GM12878 (cell line): ENCODE measurements around the gene ALOXE3. TPM values are rescaled to one million over a fixed set of nuclear protein-coding genes. Genes with fewer than 3 reads are reported as not detected.

Source experiments
- microRNA-seq: library from miRNA; unstranded; fragments of <30 nt; microRNA quantifications from one replicate; pipeline ENCODE4, GENCODE V29; 2018
- polyA plus RNA-seq, 11 experiments: library from polyadenylated mRNA; depleted of rRNA in 4 of 11; unstranded in 6 of 11; stranded (reverse) in 5 of 11; fragments of >200 nt; fragmentation: Nextera tagmentation in 4 of 11; fragmentation: Illumina TruSeq in 1 of 11; extraction: Ambion mirVana in 4 of 11; extraction: Trizol in 1 of 11; gene quantifications; 1 replicate in 1 of 11; 2 replicates in 10 of 11; pipeline versions ENCODE4 v1.2.1 to v1.2.3, GENCODE V29; 2011 to 2016; ENCODE audit warnings: inconsistent platforms in 2 of 11, missing spikeins in 2 of 11, low read depth in 1 of 11
- small RNA-seq: library from RNA; depleted of rRNA; stranded (forward); fragments of <200 nt; gene quantifications from one replicate; pipeline ENCODE3, GENCODE V24; 2014
- total RNA-seq, 4 experiments: library from RNA; depleted of rRNA in 3 of 4; stranded (reverse); fragments of >200 nt in 3 of 4; fragmentation: Illumina TruSeq in 1 of 4; extraction: Trizol in 1 of 4; gene quantifications; 2 replicates each; pipeline versions ENCODE4 v1.2.1 to v1.2.3, GENCODE V29; 2013 to 2021

ALOXE3 gene
- total and polyA plus RNA-seq, 10 of the 15 experiments (the other 5 are each of a cell fraction or from before 2014, with no cell fraction given) = 0.04 TPM; not detected in 9

Small RNA genes within 50 kb of the gene (microRNA-seq; reads per million reads assigned to microRNA genes)
- gene MIR4314 (not detected), gene MIR6883 (not detected)

Small RNA genes within 50 kb of the gene (small RNA-seq; reads per million reads assigned to genes)
- gene MIR4314 = not detected

Other genes with a start within 250 kb of the ALOXE3 start
Only the 7 nearest of the 20 such genes appear.
- gene ALOX15B, start 79.5 kb downstream of the ALOXE3 start, total RNA-seq (2014; rRNA removed) = not detected in 2 replicates
- gene ALOX15B, start 79.5 kb downstream of the ALOXE3 start, total RNA-seq (2014; rRNA removed; fragmentation: Illumina TruSeq; extraction: Trizol) = not detected in 2 replicates
- gene ALOX15B, start 79.5 kb downstream of the ALOXE3 start, total RNA-seq (2021) = not detected in 2 replicates
- not detected in 2 replicates for gene ALOX15B, start 79.5 kb downstream of the ALOXE3 start, polyA plus RNA-seq (2011; rRNA removed)
- 0.01 TPM in 1 of 2 replicates, not detected in the other for gene ALOX15B, start 79.5 kb downstream of the ALOXE3 start, polyA plus RNA-seq (2014; fragmentation: Illumina TruSeq; extraction: Trizol)
- not detected for gene ALOX15B, start 79.5 kb downstream of the ALOXE3 start, polyA plus RNA-seq (2014; fragmentation: Nextera tagmentation; extraction: Ambion mirVana)
- gene ALOX15B, start 79.5 kb downstream of the ALOXE3 start, polyA plus RNA-seq (2014; rRNA removed) = not detected in 2 replicates
- not detected for gene ALOX15B, start 79.5 kb downstream of the ALOXE3 start, polyA plus RNA-seq (2016; fragmentation: Nextera tagmentation; extraction: Ambion mirVana)
- gene ALOX12B, start 30.8 kb downstream of the ALOXE3 start, total RNA-seq (2014; rRNA removed) = 0.17 TPM in 1 of 2 replicates, not detected in the other
- not detected in 2 replicates for gene ALOX12B, start 30.8 kb downstream of the ALOXE3 start, total RNA-seq (2014; rRNA removed; fragmentation: Illumina TruSeq; extraction: Trizol)
- 0.32 TPM in 1 of 2 replicates, not detected in the other for gene ALOX12B, start 30.8 kb downstream of the ALOXE3 start, total RNA-seq (2021)
- not detected in 2 replicates for gene ALOX12B, start 30.8 kb downstream of the ALOXE3 start, polyA plus RNA-seq (2011; rRNA removed)
- not detected in 2 replicates for gene ALOX12B, start 30.8 kb downstream of the ALOXE3 start, polyA plus RNA-seq (2014; fragmentation: Illumina TruSeq; extraction: Trizol)
- gene ALOX12B, start 30.8 kb downstream of the ALOXE3 start, polyA plus RNA-seq (2014; fragmentation: Nextera tagmentation; extraction: Ambion mirVana) = not detected
- gene ALOX12B, start 30.8 kb downstream of the ALOXE3 start, polyA plus RNA-seq (2014; rRNA removed) = 0.54 TPM in 1 of 2 replicates, not detected in the other
- gene ALOX12B, start 30.8 kb downstream of the ALOXE3 start, polyA plus RNA-seq (2016; fragmentation: Nextera tagmentation; extraction: Ambion mirVana) = not detected
- gene HES7, start 5.6 kb upstream of the ALOXE3 start, total RNA-seq (2014; rRNA removed) = 0.22 and 1.1 TPM in 2 replicates
- 0.09 TPM in 1 of 2 replicates, not detected in the other for gene HES7, start 5.6 kb upstream of the ALOXE3 start, total RNA-seq (2014; rRNA removed; fragmentation: Illumina TruSeq; extraction: Trizol)
- 1.3 and 1.9 TPM in 2 replicates for gene HES7, start 5.6 kb upstream of the ALOXE3 start, total RNA-seq (2021)
- gene HES7, start 5.6 kb upstream of the ALOXE3 start, polyA plus RNA-seq (2011; rRNA removed) = 0.27 and 0.38 TPM in 2 replicates
- gene HES7, start 5.6 kb upstream of the ALOXE3 start, polyA plus RNA-seq (2014; fragmentation: Illumina TruSeq; extraction: Trizol) = not detected in 2 replicates
- gene HES7, start 5.6 kb upstream of the ALOXE3 start, polyA plus RNA-seq (2014; fragmentation: Nextera tagmentation; extraction: Ambion mirVana) = under 1 TPM in 1 of 2 experiments, not detected in 1; 0.07 TPM
- 0.87 and 1.3 TPM in 2 replicates for gene HES7, start 5.6 kb upstream of the ALOXE3 start, polyA plus RNA-seq (2014; rRNA removed)
- gene HES7, start 5.6 kb upstream of the ALOXE3 start, polyA plus RNA-seq (2016; fragmentation: Nextera tagmentation; extraction: Ambion mirVana) = under 1 TPM in 1 of 2 experiments, not detected in 1; 0.08 TPM
- gene PER1, start 33.9 kb upstream of the ALOXE3 start, total RNA-seq (2014; rRNA removed) = 4.9 and 5.5 TPM in 2 replicates
- 1.9 and 2.2 TPM in 2 replicates for gene PER1, start 33.9 kb upstream of the ALOXE3 start, total RNA-seq (2014; rRNA removed; fragmentation: Illumina TruSeq; extraction: Trizol)
- gene PER1, start 33.9 kb upstream of the ALOXE3 start, total RNA-seq (2021) = 19.9 and 25.1 TPM in 2 replicates
- 3.6 and 8.6 TPM in 2 replicates for gene PER1, start 33.9 kb upstream of the ALOXE3 start, polyA plus RNA-seq (2011; rRNA removed)
- gene PER1, start 33.9 kb upstream of the ALOXE3 start, polyA plus RNA-seq (2014; fragmentation: Illumina TruSeq; extraction: Trizol) = 0.81 and 4.1 TPM in 2 replicates
- under 1 TPM; 0.02 to 0.26 TPM for gene PER1, start 33.9 kb upstream of the ALOXE3 start, polyA plus RNA-seq (2014; fragmentation: Nextera tagmentation; extraction: Ambion mirVana)
- 8.6 and 12.4 TPM in 2 replicates for gene PER1, start 33.9 kb upstream of the ALOXE3 start, polyA plus RNA-seq (2014; rRNA removed)
- 1 to 10 TPM; 5.3 to 6.7 TPM for gene PER1, start 33.9 kb upstream of the ALOXE3 start, polyA plus RNA-seq (2016; fragmentation: Nextera tagmentation; extraction: Ambion mirVana)
- 3.8 and 4.7 TPM in 2 replicates for gene VAMP2, start 44.4 kb upstream of the ALOXE3 start, total RNA-seq (2014; rRNA removed)
- gene VAMP2, start 44.4 kb upstream of the ALOXE3 start, total RNA-seq (2014; rRNA removed; fragmentation: Illumina TruSeq; extraction: Trizol) = 6.1 and 6.4 TPM in 2 replicates
- 25.1 and 27.8 TPM in 2 replicates for gene VAMP2, start 44.4 kb upstream of the ALOXE3 start, total RNA-seq (2021)
- gene VAMP2, start 44.4 kb upstream of the ALOXE3 start, polyA plus RNA-seq (2011; rRNA removed) = 18.8 and 24.9 TPM in 2 replicates
- gene VAMP2, start 44.4 kb upstream of the ALOXE3 start, polyA plus RNA-seq (2014; fragmentation: Illumina TruSeq; extraction: Trizol) = 35.2 and 40.8 TPM in 2 replicates
- gene VAMP2, start 44.4 kb upstream of the ALOXE3 start, polyA plus RNA-seq (2014; fragmentation: Nextera tagmentation; extraction: Ambion mirVana) = 1 to 10 TPM; 3.0 to 6.3 TPM
- 25.0 and 25.3 TPM in 2 replicates for gene VAMP2, start 44.4 kb upstream of the ALOXE3 start, polyA plus RNA-seq (2014; rRNA removed)
- 10 to 100 TPM; 25.0 to 28.0 TPM for gene VAMP2, start 44.4 kb upstream of the ALOXE3 start, polyA plus RNA-seq (2016; fragmentation: Nextera tagmentation; extraction: Ambion mirVana)
- 38.7 and 47.6 TPM in 2 replicates for gene TMEM107, start 57.9 kb upstream of the ALOXE3 start, total RNA-seq (2014; rRNA removed)
- 23.7 and 24.9 TPM in 2 replicates for gene TMEM107, start 57.9 kb upstream of the ALOXE3 start, total RNA-seq (2014; rRNA removed; fragmentation: Illumina TruSeq; extraction: Trizol)
- 18.6 and 20.0 TPM in 2 replicates for gene TMEM107, start 57.9 kb upstream of the ALOXE3 start, total RNA-seq (2021)
- gene TMEM107, start 57.9 kb upstream of the ALOXE3 start, polyA plus RNA-seq (2011; rRNA removed) = 32.9 and 33.7 TPM in 2 replicates
- gene TMEM107, start 57.9 kb upstream of the ALOXE3 start, polyA plus RNA-seq (2014; fragmentation: Illumina TruSeq; extraction: Trizol) = 7.5 and 7.9 TPM in 2 replicates
- gene TMEM107, start 57.9 kb upstream of the ALOXE3 start, polyA plus RNA-seq (2014; fragmentation: Nextera tagmentation; extraction: Ambion mirVana) = 10 to 100 TPM; 20.8 to 27.0 TPM
- 13.0 and 15.7 TPM in 2 replicates for gene TMEM107, start 57.9 kb upstream of the ALOXE3 start, polyA plus RNA-seq (2014; rRNA removed)
- gene TMEM107, start 57.9 kb upstream of the ALOXE3 start, polyA plus RNA-seq (2016; fragmentation: Nextera tagmentation; extraction: Ambion mirVana) = 10 to 100 TPM; 22.5 to 23.3 TPM
- gene BORCS6, start 71.7 kb upstream of the ALOXE3 start, total RNA-seq (2014; rRNA removed) = 11.1 and 14.1 TPM in 2 replicates
- gene BORCS6, start 71.7 kb upstream of the ALOXE3 start, total RNA-seq (2014; rRNA removed; fragmentation: Illumina TruSeq; extraction: Trizol) = 3.4 and 4.0 TPM in 2 replicates
- 10.8 and 11.5 TPM in 2 replicates for gene BORCS6, start 71.7 kb upstream of the ALOXE3 start, total RNA-seq (2021)
- gene BORCS6, start 71.7 kb upstream of the ALOXE3 start, polyA plus RNA-seq (2011; rRNA removed) = 2.7 and 4.9 TPM in 2 replicates
- 0.81 and 3.2 TPM in 2 replicates for gene BORCS6, start 71.7 kb upstream of the ALOXE3 start, polyA plus RNA-seq (2014; fragmentation: Illumina TruSeq; extraction: Trizol)
- under 1 TPM; 0.37 to 0.64 TPM for gene BORCS6, start 71.7 kb upstream of the ALOXE3 start, polyA plus RNA-seq (2014; fragmentation: Nextera tagmentation; extraction: Ambion mirVana)
- gene BORCS6, start 71.7 kb upstream of the ALOXE3 start, polyA plus RNA-seq (2014; rRNA removed) = 8.6 and 9.1 TPM in 2 replicates
- 10 to 100 TPM; 10.5 to 11.7 TPM for gene BORCS6, start 71.7 kb upstream of the ALOXE3 start, polyA plus RNA-seq (2016; fragmentation: Nextera tagmentation; extraction: Ambion mirVana)